Duodenal mucosa (tissue), 2 donors: ENCODE results near the gene HLA-DQA1.

ENCODE experiments used
- H3K27ac ChIP-seq: one replicate; pipeline ENCODE4 v1.7.0; 2013; ENCODE audit warnings: low read depth, low read length
- H3K27me3 ChIP-seq, 2 donors: one replicate each; pipeline ENCODE4 v1.7.0; 2013; ENCODE audit warnings: low read length in 2 of 2, control low read depth in 1 of 2; ENCODE audit not compliant: insufficient read depth in 2 of 2, control insufficient read depth in 1 of 2
- H3K36me3 ChIP-seq, 2 donors: one replicate each; pipeline ENCODE4 v1.7.0; 2013; ENCODE audit warnings: low read length in 2 of 2, control low read depth in 1 of 2; ENCODE audit not compliant: insufficient read depth in 2 of 2, control insufficient read depth in 1 of 2
- H3K4me1 ChIP-seq, 2 donors: one replicate each; pipeline ENCODE4 v1.7.0; 2013; ENCODE audit warnings: low read length in 2 of 2, control low read depth in 1 of 2; ENCODE audit not compliant: insufficient read depth in 2 of 2, control insufficient read depth in 1 of 2
- H3K4me3 ChIP-seq, 2 donors: one replicate each; pipeline ENCODE4 v1.7.0; 2013; ENCODE audit warnings: low read length in 2 of 2, low read depth in 1 of 2
- H3K9ac ChIP-seq, 2 donors: one replicate each; pipeline ENCODE4 v1.7.0; 2013; ENCODE audit warnings: low read length in 2 of 2, low read depth in 1 of 2
- H3K9me3 ChIP-seq, 2 donors: one replicate each; pipeline ENCODE4 v1.7.0; 2013; ENCODE audit warnings: low read length in 2 of 2, control low read depth in 1 of 2; ENCODE audit not compliant: control insufficient read depth in 1 of 2

The HLA-DQA1 gene

DNA sequence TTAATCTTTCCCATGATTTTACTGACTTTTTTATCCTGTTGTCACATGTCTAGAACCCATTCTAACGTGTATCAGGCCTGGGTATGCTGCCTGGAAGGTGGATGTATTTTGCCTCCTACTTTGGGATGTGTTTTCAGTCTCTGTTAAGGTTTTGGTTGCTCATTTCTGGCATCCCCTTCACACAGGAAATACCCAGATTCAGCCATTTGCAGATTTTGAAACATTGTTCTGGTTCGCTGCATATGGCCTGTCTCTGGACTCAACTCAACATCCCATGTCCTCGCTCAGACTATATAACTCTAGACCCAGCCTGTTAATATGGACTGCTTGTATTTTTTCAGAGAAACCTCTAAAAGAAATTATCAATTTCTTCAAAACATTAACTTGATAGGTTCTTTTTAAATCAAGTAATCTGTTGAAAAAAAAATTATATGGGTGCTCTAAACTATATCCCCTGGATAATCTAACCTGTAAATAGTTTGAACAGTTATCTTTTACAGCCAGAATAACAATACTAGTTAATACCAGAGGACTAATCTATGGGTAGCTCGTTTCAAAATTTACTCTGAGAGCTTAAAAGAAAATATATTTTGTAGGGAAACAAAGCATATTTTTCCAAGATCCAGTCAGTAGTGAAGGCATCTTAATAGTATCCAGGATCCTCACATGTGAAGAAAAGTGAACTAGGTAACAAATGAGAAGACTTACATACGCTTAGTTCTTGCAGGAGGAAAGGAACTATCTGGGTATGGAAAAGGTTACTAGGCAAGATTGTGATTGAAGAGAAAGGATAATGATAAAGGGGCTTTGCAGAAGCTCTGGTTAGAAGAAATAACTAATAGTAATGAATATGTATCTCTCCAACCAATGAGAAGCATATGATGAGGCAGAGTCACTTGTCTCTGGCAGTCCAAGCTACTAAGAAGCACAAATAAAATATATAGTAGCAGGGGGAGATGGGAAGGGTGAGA is 52.6 kb downstream of the HLA-DQA1 start:
- H3K36me3 ChIP-seq = no peaks in the 10 kb centered on the region
- H3K27me3 ChIP-seq = peaks cover 0 to 4% of the 10 kb centered on the region in 2 donors
- no peaks in the 10 kb centered on the region for H3K4me1 ChIP-seq
- H3K4me3 ChIP-seq = no peak overlapping the region
- no peak overlapping the region for H3K27ac ChIP-seq
- H3K9me3 ChIP-seq = no peaks in the 10 kb centered on the region
- no peak overlapping the region for H3K9ac ChIP-seq

- Histone ChIP-seq H3K4me1 (no peaks in the 10 kb centered on the region), H3K27ac (no peak overlapping the region), H3K9ac (no peak overlapping the region), H3K9me3 (no peaks in the 10 kb centered on the region), H3K36me3 (no peaks in the 10 kb centered on the region), H3K27me3 (no peaks in the 10 kb centered on the region), H3K4me3 (no peak overlapping the region)
These were observed 54.8 kb downstream of the HLA-DQA1 start for GRCh38 chr6:32692019-32692418.
